RCC 7860 (cell line): ENCODE data around the gene LARGE1.
A peak's percentile ranks its signal among the peaks of the same experiment; 100 is the strongest.

Experiments used
- DNase-seq: peaks from one replicate; pipeline ENCODE4 v3.0.0-alpha.2; 2015; ENCODE audit warnings: low spot score
- FAIRE-seq: peaks from 2 replicates; lab custom pipeline; 2012; peaks lifted over from hg19 to GRCh38; lab: Jason Lieb, UNC

LARGE1 gene

GRCh38 chr22:33512908-33513307, 407.4 kb downstream of the LARGE1 start:
- no peak for DNase-seq

GRCh38 chr22:33510429-33510904, 409.8 kb downstream of the LARGE1 start:
- no peak for DNase-seq
- FAIRE-seq = no peak

More at GRCh38 chr22:33512908-33513307, 407.4 kb downstream of the LARGE1 start:
- FAIRE-seq = no peak

- FAIRE-seq (no peak), DNase-seq (no peak)
Measured at GRCh38 chr22:33504941-33505625, 415.2 kb downstream of the LARGE1 start.

GRCh38 chr22:33496112-33496511, 424.2 kb downstream of the LARGE1 start:
- FAIRE-seq (no peak), DNase-seq (no peak)

- FAIRE-seq (no peak), DNase-seq (no peak)
Measured at GRCh38 chr22:33493476-33494205, 426.6 kb downstream of the LARGE1 start.

- no peak for FAIRE-seq
- no peak for DNase-seq
Measured at GRCh38 chr22:33492210-33492651, 428.0 kb downstream of the LARGE1 start.

GRCh38 chr22:33487041-33487716, 433.1 kb downstream of the LARGE1 start:
- DNase-seq = no peak
- FAIRE-seq = no peak

GRCh38 chr22:33481550-33481949, 438.7 kb downstream of the LARGE1 start:
- no peak for FAIRE-seq
- DNase-seq = no peak

GRCh38 chr22:33477120-33478111, 442.9 kb downstream of the LARGE1 start:
- no peak for DNase-seq
- no peak for FAIRE-seq

GRCh38 chr22:33476716-33477115, 443.6 kb downstream of the LARGE1 start:
- peak; percentile 73 for DNase-seq
- peak; percentile 88 for FAIRE-seq

GRCh38 chr22:33476206-33476605, 444.1 kb downstream of the LARGE1 start:
- FAIRE-seq (no peak), DNase-seq (no peak)

GRCh38 chr22:33474587-33474986, 445.7 kb downstream of the LARGE1 start:
- DNase-seq (no peak), FAIRE-seq (no peak)

GRCh38 chr22:33472462-33473344, 447.6 kb downstream of the LARGE1 start:
- FAIRE-seq (no peak), DNase-seq (no peak)

- DNase-seq (no peak), FAIRE-seq (no peak)
Measured at GRCh38 chr22:33470456-33470855, 449.8 kb downstream of the LARGE1 start.

- FAIRE-seq (no peak), DNase-seq (no peak)
Measured at GRCh38 chr22:33467620-33468095, 452.6 kb downstream of the LARGE1 start.

GRCh38 chr22:33467080-33467479, 453.2 kb downstream of the LARGE1 start:
- DNase-seq (no peak), FAIRE-seq (no peak)

- FAIRE-seq = no peak
- no peak for DNase-seq
Measured at GRCh38 chr22:33465554-33465953, 454.7 kb downstream of the LARGE1 start.

- FAIRE-seq = no peak
- DNase-seq = no peak
Measured at GRCh38 chr22:33464698-33465097, 455.6 kb downstream of the LARGE1 start.

GRCh38 chr22:33461698-33462434, 458.4 kb downstream of the LARGE1 start:
- no peak for DNase-seq
- FAIRE-seq = no peak
